Stimulated activated CD4-positive, alpha-beta T cell treated with anti-CD3 and anti-CD28 coated beads, Interleukin-1b, Interleukin-23, amount 100 ng/mL, for 48 hours (primary cell): ENCODE data around the gene EHD1.
"Not testable (repeated sequence)": the region's sequence is repeated elsewhere in the genome, so short reads cannot be mapped to it uniquely, and the experiment has no call there.

Source experiments
- DNase-seq: peaks from one replicate; pipeline ENCODE4 v3.0.0-alpha.2; 2020

Gene EHD1

DNA sequence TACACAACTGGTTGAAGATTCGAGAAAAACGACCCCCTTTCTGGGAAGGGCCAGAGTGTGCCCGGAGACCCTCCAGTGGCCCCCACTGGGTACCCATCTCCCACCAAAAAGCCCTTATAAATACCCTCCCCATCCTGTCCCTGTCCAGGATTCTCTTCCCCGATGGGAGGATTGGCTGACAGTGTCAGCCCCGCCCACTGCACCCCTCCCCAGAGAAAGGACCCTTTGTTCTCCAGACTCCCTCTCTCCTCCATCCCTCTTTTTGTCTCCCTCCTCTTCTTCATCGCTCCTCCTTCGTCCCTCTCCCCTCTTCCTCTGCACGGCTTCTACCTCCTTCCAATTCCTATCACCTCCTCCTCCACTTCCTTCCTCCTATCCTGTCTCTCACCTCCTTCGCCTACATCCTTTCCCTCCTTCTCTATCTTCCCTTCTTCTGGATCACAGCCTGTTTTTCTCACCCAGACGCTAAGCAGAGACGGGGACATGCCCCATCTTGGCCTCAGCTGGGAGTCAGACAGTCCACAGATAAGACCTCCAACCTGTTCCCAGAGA is 54.8 kb downstream of the EHD1 start:
- DNase-seq, result no peak

DNA sequence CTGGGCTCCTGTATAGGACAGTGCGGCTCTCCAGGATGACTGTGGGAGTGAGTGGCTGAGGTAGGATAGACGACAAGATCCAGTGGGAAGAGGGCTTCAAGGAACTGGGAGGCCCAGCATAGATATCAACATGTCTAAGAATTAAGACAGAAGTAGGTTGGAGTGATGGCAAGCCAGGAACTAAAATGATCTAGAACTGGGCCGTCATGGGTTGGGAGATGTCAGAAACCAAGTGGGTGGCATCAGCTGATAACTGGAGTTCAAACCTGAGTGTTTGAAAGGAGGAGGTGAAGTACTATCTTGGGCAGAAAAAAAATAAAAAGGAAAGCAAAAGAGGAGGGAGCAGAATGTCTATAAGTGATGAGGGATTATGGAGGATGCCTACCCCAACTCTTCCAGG is 60.9 kb downstream of the EHD1 start:
- DNase-seq, result no peak

DNA sequence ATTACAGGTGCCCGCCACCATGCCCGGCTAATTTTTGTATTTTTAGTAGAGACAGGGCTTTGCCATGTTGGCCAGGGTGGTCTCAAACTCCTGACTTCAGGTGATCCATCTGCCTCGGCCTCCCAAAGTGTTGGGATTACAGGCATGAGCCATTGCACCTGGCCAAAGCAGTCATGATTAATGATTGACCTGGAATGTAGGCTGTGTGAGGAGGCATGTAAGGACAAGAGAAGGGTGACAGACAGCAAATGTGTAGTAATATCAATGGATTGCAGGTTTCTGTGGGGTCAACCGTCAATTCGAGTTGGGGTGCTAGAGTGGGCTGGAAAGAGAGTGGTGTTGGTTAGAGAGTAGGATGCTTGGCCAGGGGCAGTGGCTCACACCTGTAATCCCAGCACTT is 63.0 kb downstream of the EHD1 start:
- not testable (repeated sequence) for DNase-seq

DNA sequence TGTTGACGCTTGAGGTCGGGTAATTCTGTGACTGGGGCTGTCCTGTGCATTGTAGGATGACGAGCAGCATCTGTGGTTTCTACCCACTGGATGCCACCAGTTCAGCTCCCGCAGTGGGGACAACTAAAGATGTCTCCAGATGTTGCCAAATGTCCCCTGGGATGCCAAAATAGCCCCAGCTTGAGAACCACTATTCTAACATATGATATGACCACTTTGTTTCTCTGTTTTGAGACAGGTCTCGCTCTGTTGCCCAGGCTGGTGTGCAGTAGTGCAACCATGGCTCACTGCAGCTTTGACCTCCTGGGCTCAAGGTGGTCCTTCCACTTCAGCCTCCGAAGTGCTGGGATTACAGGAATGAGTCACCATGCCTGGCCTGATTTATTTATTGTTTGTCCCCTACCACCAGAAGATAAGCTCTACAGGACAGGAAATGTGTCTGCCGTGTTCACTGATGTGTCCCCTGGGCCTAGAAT is 63.7 kb downstream of the EHD1 start:
- DNase-seq, result no peak

DNA sequence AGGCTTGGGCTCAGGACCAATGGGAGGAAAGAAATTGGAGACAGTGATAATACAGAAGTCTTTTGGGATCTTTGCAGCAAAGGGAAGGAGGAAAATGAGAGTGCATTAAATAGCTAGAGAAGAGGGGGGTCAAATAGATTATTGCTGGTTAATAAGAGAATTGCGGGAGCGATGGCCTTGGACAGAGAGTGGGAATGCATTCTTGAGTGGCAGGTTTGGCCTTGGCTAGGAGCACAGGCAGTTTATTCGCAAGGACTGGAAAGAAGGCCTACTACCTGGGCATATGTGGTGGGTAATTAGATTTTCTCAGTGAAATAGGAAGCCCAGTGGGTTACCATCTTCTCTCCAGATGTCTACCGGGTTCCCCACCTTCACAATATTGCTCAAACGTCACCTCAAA is 64.6 kb downstream of the EHD1 start:
- DNase-seq, result no peak

DNA sequence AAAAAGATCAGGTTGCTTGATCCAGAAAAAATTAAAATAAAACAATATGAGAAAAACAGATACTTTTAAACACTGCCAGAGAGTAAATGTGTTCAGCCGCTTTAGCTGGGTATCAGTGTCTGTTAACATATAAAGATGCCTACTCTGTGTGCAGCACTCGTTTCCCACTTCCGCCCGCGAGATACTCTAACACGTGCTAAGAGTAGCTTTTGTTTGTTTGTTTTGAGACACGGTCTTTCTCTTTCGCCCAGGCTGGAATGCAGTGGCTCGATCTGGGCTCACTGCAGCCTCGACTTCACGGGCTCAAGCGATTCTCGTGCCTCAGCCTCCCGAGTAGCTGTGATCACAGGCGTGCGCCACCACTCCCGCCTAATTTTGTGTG is 67.5 kb downstream of the EHD1 start:
- peak; percentile 25 for DNase-seq

DNA sequence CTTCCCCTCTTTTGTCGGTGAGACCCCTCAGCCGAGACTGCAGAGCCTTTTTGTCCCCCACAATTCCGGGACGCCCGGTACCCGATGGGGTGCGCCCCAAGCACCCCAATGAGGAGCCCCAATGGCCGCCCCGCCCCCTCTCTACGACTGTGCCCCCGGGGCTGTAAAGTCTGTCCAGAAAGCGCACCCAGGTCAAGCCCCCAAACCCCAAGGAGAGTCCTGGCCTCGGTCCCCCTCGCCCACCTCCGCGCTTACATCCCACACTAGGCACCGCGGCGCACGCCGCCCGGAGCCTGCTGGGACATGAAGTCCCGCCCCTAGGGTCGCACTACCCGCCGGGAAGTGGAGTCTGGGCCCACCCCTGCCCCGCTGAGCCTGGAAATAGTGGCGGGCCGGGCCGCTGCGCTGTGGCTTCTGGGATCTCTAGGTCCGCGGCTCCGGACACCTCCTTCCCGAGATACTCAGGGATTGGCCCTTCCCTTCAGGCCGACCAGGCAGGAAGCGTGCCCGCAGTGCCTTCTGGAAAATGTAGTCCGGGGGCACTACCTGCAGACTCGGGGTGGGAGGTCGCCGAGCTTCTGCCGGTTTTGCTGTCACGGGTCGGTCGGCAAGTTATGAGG is 68.0 kb downstream of the EHD1 start, which contains the start of gene MEN1:
Gene MEN1, minus strand, starts transcription at position 281 of the 620 bp plus-strand sequence. CDS start 442 bp downstream, outside the sequence.
- peak; percentile 89 for DNase-seq

DNA sequence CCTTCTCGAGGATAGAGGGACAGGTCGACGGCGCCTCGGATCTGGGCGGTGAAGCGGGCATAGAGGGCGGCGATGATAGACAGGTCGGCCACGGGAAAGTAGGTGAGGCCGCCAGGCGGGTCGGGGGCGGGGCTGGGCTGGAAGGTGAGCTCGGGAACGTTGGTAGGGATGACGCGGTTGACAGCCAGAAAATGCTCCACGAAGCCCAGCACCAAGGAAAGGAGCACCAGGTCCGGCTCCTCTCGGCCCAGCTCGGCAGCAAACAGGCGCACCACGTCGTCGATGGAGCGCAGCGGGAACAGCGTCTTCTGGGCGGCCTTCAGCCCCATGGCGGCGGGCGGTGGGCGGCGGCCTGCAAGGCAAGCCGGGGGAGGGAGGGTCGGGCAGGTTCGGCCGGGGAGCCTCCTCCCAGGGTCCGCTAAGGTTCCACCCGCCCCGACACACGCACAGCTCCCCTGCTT is 68.6 kb downstream of the EHD1 start:
- DNase-seq, result no peak

DNA sequence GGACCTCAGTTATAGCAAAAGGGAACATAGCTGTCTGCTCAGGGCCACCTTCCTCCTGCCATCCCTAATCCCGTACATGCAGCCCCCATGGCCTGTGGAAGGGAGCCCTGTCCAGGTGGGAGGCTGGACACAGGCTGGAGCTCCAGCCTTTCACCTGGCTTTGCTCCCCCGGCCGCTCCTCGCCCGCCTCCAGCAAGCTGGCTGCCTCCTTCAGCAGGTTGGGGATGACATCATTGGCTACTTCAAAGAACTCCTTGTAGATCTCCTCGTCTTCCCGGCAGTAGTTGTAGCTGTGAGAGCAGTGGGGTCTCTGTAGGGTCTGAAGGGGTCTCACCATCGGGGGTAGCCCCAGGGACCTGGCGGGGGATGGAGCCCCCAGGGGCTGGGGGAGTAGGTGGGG is 72.9 kb downstream of the EHD1 start:
- DNase-seq, result no peak

DNA sequence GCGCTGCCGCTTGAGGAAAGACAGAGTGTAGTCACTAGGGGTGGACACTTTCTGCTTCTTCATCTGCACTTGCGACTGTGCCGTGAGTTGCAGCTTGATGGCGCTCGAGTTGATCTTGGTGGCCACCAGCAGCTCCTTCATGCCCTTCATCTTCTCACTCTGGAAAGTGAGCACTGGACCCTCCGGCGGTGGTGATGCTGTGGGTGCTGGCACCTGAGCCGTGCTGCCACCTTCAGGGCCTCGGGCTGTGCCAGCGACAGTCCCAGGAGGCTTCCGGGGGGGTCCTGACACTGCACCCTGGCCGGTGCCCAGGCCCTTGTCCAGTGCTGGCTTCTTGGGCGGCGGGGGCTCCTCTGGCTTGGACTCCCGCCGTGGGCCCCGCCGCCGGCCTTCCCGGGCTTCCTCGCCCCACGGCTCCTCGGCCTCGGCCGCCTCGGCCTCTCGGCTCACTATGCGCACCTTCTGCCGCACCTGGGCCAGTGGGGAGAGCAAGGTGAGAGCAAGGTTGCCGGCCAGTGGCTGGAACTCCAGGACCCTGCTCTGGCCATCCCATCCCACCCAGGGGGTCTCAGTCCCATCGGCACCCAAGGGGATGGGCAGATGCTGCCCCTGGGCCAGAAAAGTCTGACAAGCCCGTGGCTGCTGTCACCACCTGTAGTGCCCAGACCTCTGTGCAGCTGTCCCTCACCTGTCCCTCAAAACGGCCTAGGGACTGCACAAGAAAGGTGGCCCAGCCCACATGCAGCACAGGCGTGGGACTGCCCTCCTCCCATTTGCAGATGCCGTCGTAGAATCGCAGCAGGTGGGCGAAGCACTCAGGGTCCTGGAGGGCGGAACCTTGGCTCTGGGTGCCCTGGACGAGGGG is 73.8 kb downstream of the EHD1 start:
- no peak for DNase-seq

DNA sequence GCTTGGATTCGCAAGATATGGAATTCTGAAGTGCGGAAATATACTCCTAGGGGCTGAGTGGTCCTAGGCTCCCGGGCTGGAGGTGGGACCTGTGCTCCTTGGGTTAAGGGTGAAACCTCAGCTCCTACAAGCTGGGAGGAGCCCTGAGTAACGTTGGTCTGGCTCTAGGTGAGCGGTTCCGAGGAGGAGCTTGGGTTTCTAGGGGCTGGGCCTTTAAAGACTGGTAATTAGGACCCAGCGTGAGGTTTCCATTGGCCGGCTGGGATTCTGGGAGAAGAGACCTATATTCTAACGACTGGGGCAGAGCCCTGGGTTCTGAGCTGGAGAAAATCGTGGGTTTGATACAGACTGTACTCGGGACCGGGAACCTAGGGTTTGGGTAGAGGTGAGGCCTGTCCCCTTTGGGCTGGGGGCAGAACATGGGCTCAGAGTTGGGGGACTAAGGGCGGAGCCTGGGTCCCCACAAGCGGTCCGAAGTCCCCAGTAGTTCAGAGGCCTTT is 74.5 kb downstream of the EHD1 start:
- no peak for DNase-seq

DNA sequence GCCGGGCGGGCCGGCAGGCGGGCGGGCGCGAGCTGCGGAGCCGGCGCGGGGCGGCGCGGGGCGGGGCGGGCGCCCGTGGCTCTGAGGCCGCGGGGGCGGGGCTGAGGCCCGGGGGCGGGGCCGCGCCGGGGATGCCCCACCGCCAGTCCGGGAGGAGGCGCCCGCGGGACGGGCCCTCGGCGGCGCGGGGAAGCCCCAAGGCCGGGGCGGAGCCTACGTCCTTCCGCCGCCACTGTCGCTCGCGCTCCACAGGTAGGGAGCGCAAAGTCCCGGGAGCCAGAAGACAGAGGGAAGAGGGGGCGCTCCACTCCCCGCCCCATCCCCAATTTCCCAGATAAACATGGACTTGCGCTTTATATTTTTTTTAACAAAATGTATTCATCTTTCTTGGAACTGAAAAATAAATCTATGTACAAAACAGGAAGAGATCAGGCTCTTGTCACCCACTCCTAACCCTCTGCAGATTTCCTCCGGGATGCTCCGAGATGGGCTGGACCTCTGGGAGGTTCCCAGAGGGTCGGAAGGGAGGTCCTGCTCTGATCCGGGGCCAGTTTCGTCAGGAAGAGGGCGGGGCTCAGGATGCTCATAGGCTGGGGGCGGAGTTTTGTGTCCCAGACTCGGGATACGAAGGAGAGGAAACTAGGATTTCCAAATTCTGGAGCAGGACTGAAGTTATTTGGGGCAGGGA is 75.1 kb downstream of the EHD1 start, which contains the start of gene MAP4K2:
Gene MAP4K2, minus strand, starts transcription at position 57 of the 688 bp plus-strand sequence. CDS start 65 bp downstream, outside the sequence.
- DNase-seq, result peak; percentile 83

DNA sequence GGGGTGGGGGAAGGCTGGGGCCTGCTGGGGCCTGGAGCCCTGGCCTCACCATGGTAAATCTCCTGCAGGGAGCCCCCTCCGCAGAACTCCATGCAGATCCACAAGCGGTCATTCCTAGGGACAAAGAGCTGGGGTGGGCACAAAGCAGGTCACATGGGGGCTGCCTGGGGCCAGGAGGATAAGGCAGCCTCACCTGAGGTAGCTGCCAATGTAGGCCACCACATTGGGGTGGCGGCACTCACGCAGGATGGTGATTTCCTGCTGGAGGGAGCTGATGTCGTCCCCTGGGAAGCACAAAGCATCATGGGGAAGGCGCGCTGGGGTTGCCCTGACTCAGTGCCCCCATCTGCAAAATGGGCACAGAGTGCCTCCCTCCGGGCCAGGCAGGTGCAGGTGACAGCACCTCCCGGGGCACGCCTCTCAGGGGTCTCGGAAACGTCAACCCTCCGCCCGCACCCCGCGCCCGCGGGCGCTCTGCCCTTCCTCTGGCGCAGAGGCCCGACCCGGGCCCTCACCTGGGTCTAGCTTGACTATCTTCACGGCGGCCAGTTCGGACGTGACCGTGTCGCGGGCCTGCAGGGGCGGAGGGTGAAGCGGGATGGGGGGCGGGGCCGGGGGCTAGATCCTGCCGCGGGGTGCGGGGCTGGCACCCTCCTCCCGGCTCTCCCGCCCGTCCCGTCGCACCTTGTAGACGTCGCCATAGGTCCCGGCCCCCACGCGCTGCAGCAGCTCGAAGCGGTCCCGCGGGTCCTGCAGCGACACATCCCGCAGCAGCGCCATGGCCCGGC is 75.9 kb downstream of the EHD1 start:
- DNase-seq, result peak; percentile 39
